H1 (cell line): ENCODE results near the gene MAP3K15. TPM values are rescaled to one million over a fixed set of nuclear protein-coding genes. Genes with fewer than 3 reads are reported as not detected.

Experiments used
- CTCF ChIP-seq, 3 experiments: IDR thresholded peaks; 1 replicate in 2 of 3; 2 replicates in 1 of 3; pipeline versions ENCODE4 v1.5.1 to v1.6.1; 2011; ENCODE audit warnings: low read length in 3 of 3, mild to moderate bottlenecking in 3 of 3, inconsistent platforms in 2 of 3, low read depth in 1 of 3, moderate library complexity in 1 of 3; ENCODE audit not compliant: insufficient read depth in 1 of 3; ENCODE audit errors: control extremely low read depth in 1 of 3
- EP300 ChIP-seq, 2 experiments: IDR thresholded peaks; 1 replicate in 1 of 2; 2 replicates in 1 of 2; pipeline ENCODE4 v1.6.1; 2011 to 2012; ENCODE audit warnings: low read depth in 2 of 2, low read length in 2 of 2, mild to moderate bottlenecking in 2 of 2, borderline replicate concordance in 1 of 2, inconsistent platforms in 1 of 2, moderate library complexity in 1 of 2
- KDM5A ChIP-seq: fragments of 200-600 bp; IDR thresholded peaks from 2 replicates; pipeline ENCODE4 v1.7.1; 2012; ENCODE audit warnings: mild to moderate bottlenecking, low read length, inconsistent platforms, mixed read lengths
- RNF2 ChIP-seq: fragments of 200-900, 300-1000 bp; sonication (generic); IDR thresholded peaks from 2 replicates; pipeline ENCODE4 v1.7.1; 2016; ENCODE audit warnings: borderline replicate concordance, low read depth, mild to moderate bottlenecking, antibody characterized with exemption, low read length; ENCODE audit not compliant: poor library complexity, severe bottlenecking; ENCODE audit errors: missing control alignments
- TBP ChIP-seq: IDR thresholded peaks from 2 replicates; pipeline ENCODE4 v1.6.1; 2011; ENCODE audit warnings: low read depth, low read length, improper control_type of control experiment
- polyA plus RNA-seq, 7 experiments: library from polyadenylated mRNA; depleted of rRNA in 3 of 7; stranded (reverse) in 5 of 7; unstranded in 2 of 7; fragments of >200 nt in 5 of 7; fragments of 200-250 nt in 2 of 7; gene quantifications; 1 replicate in 5 of 7; 2 replicates in 1 of 7; 4 replicates in 1 of 7; pipeline versions ENCODE4 v1.2.1 to v1.2.3, GENCODE V29; 2011 to 2013; ENCODE audit warnings: missing spikeins in 2 of 7, mixed read lengths in 2 of 7
- total RNA-seq: library from RNA; stranded (reverse); fragmentation: NEBNext Ultra II Directional; extraction: Animal tissue kit (Norgen Biotek cat#: 25700); gene quantifications from 2 replicates; pipeline ENCODE4 v1.2.1, GENCODE V29; 2021

Gene MAP3K15
- total and polyA plus RNA-seq, 2 of the 8 experiments (the other 6 are each of a cell fraction or from before 2014, with no cell fraction given) = 1.8 to 2.4 TPM

- no peak for TF ChIP-seq CTCF (IDR thresholded peaks at IDR 0.05; ENCODE audit: control extremely low read depth in 1 of 3, insufficient read depth in 1 of 3, low read depth in 1 of 3, low read length in 3 of 3)
- TF ChIP-seq EP300 (IDR thresholded peaks at IDR 0.05; ENCODE audit: borderline replicate concordance in 1 of 2, low read depth in 2 of 2, low read length in 2 of 2) = no peak
- no peak for TF ChIP-seq TBP
- TF ChIP-seq KDM5A = no peak
- TF ChIP-seq RNF2 = no peak
Observed at GRCh38 chrX:19512961-19513360, 2.3 kb downstream of the MAP3K15 start (continued).
